OCI-LY3 (cell line): ENCODE data around the gene SLC2A13.

ENCODE experiments used
- EZH2phosphoT487 ChIP-seq: fragments of 200-600 bp; shearing (Covaris generic); IDR thresholded peaks from 2 replicates; pipeline ENCODE4 v1.6.1; 2018; ENCODE audit warnings: antibody characterized with exemption, mixed run types, low read depth
- TF ChIP-seq, protein P1 (sequence below): fragments of 200-600, 300-600 bp; sonication (generic); IDR thresholded peaks from 2 replicates; pipeline ENCODE4 v1.5.1; 2014; ENCODE audit warnings: antibody characterized with exemption, low read length, low read depth

GRCh38 chr12:40001406-40001805, 104.5 kb downstream of the SLC2A13 start:
- TF ChIP-seq EZH2phosphoT487, result no peak
- TF ChIP-seq, protein P1, sequence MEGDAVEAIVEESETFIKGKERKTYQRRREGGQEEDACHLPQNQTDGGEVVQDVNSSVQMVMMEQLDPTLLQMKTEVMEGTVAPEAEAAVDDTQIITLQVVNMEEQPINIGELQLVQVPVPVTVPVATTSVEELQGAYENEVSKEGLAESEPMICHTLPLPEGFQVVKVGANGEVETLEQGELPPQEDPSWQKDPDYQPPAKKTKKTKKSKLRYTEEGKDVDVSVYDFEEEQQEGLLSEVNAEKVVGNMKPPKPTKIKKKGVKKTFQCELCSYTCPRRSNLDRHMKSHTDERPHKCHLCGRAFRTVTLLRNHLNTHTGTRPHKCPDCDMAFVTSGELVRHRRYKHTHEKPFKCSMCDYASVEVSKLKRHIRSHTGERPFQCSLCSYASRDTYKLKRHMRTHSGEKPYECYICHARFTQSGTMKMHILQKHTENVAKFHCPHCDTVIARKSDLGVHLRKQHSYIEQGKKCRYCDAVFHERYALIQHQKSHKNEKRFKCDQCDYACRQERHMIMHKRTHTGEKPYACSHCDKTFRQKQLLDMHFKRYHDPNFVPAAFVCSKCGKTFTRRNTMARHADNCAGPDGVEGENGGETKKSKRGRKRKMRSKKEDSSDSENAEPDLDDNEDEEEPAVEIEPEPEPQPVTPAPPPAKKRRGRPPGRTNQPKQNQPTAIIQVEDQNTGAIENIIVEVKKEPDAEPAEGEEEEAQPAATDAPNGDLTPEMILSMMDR, result no peak
